Caco-2 (cell line): ENCODE results near the gene OR9Q1. TPM values are rescaled to one million over a fixed set of nuclear protein-coding genes. Genes with fewer than 3 reads are reported as not detected.

Source experiments
- Bru-seq: library from RNA; stranded (reverse); fragments of 400-500 nt; gene quantifications from one replicate; lab custom pipeline; 2021; lab: Mats Ljungman, UMichigan
- BruChase-seq, 2 experiments: library from RNA; stranded (reverse); fragments of 400-500 nt; gene quantifications; one replicate each; lab custom pipeline; 2021; lab: Mats Ljungman, UMichigan
- BruUV-seq: library from RNA; stranded (reverse); fragments of 400-500 nt; replicated peaks from 2 replicates; lab custom pipeline; 2021; lab: Mats Ljungman, UMichigan
- CTCF ChIA-PET: fragments of 300-600 bp; sonication (Branson Sonifier 250); formaldehyde crosslinking; loops from one replicate; lab custom pipeline; 2022; ENCODE audit warnings: antibody characterized with exemption; lab: Charles Lee
- POLR2A ChIA-PET: fragments of 300-600 bp; sonication (Branson Sonifier 250); formaldehyde crosslinking; loops from one replicate; lab custom pipeline; 2022; ENCODE audit warnings: antibody characterized with exemption; lab: Charles Lee
- DNase-seq, 2 experiments: peaks; one replicate each; pipeline versions ENCODE4 v3.0.0 to v3.0.0-alpha.2; 2020 to 2022
- H3K27me3 ChIP-seq: replicated peaks from 2 replicates; pipeline ENCODE4 v1.6.0; 2011; ENCODE audit warnings: low read length; ENCODE audit not compliant: control insufficient read depth, insufficient read depth
- H3K36me3 ChIP-seq: 2 replicates; pipeline ENCODE4 v1.5.1; 2011; ENCODE audit warnings: low read length; ENCODE audit not compliant: control insufficient read depth, insufficient read depth
- H3K4me1 ChIP-seq: fragments of 250-450 bp; sonication (Bioruptor Pico); 2 replicates; pipeline ENCODE4 v1.5.1; 2020; ENCODE audit warnings: mild to moderate bottlenecking
- H3K4me3 ChIP-seq: 2 replicates; pipeline ENCODE4 v1.5.1; 2011; ENCODE audit warnings: low read depth, mild to moderate bottlenecking, control low read depth, low read length
- H3K9me3 ChIP-seq: fragments of 250-450 bp; sonication (Bioruptor Pico); 2 replicates; pipeline ENCODE4 v1.5.1; 2020; ENCODE audit warnings: mild to moderate bottlenecking, moderate library complexity
- H3K27ac Mint-ChIP-seq: one replicate; pipeline ENCODE4 v1.8.0; 2022; ENCODE audit warnings: mixed read lengths; ENCODE audit not compliant: unreplicated experiment
- H3K27me3 Mint-ChIP-seq: one replicate; pipeline ENCODE4 v1.8.0; 2022; ENCODE audit warnings: mixed read lengths; ENCODE audit not compliant: insufficient read depth, unreplicated experiment
- H3K36me3 Mint-ChIP-seq: one replicate; pipeline ENCODE4 v1.8.0; 2022; ENCODE audit warnings: mild to moderate bottlenecking, mixed read lengths; ENCODE audit not compliant: insufficient read depth, unreplicated experiment
- H3K4me1 Mint-ChIP-seq: one replicate; pipeline ENCODE4 v1.8.0; 2022; ENCODE audit warnings: low read depth, mixed read lengths; ENCODE audit not compliant: unreplicated experiment
- H3K4me3 Mint-ChIP-seq: one replicate; pipeline ENCODE4 v1.8.0; 2022; ENCODE audit warnings: mild to moderate bottlenecking, moderate library complexity, mixed read lengths; ENCODE audit not compliant: unreplicated experiment
- H3K9me3 Mint-ChIP-seq: one replicate; pipeline ENCODE4 v1.8.0; 2022; ENCODE audit warnings: mixed read lengths; ENCODE audit not compliant: unreplicated experiment
- intact Hi-C: fragments of 100-400 bp; cut with micrococcal nuclease; formaldehyde crosslinking; loops from one replicate; pipeline ENCODE4 v1.10.0; 2022; ENCODE audit not compliant: unreplicated experiment
- long read RNA-seq: library from polyadenylated mRNA; stranded (forward); transcript quantifications from one replicate; pipeline ENCODE4 v2.0.0, GENCODE V29; 2022
- total RNA-seq: library from RNA; stranded (reverse); gene quantifications from 2 replicates; pipeline ENCODE4 v1.2.3, GENCODE V29; 2022
- TF ChIP-seq, protein P1 (sequence below), 2 experiments: fragments of 200-600 bp in 1 of 2; IDR thresholded peaks; 1 replicate in 1 of 2; 2 replicates in 1 of 2; pipeline versions ENCODE4 v1.5.1 to v1.8.0; 2011 to 2022; ENCODE audit warnings: antibody characterized with exemption in 1 of 2, control low read depth in 1 of 2, inconsistent platforms in 1 of 2, low read depth in 1 of 2, low read length in 1 of 2, mild to moderate bottlenecking in 1 of 2, moderate library complexity in 1 of 2; ENCODE audit not compliant: insufficient read depth in 1 of 2, severe bottlenecking in 1 of 2, unreplicated experiment in 1 of 2

Gene OR9Q1, protein sequence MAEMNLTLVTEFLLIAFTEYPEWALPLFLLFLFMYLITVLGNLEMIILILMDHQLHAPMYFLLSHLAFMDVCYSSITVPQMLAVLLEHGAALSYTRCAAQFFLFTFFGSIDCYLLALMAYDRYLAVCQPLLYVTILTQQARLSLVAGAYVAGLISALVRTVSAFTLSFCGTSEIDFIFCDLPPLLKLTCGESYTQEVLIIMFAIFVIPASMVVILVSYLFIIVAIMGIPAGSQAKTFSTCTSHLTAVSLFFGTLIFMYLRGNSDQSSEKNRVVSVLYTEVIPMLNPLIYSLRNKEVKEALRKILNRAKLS
- total RNA-seq: not detected in 2 replicates
- Bru-seq, nascent RNA: percentile 14 among the genes with signal in this experiment
- BruChase-seq, experiment 1, labeled RNA remaining after a 2-hour chase: percentile 8 among the genes with signal in this experiment
- percentile 7 among the genes with signal in this experiment for BruChase-seq, experiment 2, labeled RNA remaining after a 6-hour chase
- long read RNA-seq: 0 reads

- no peaks in the 10 kb centered on the region for H3K9me3 ChIP-seq
- no peaks in the 10 kb centered on the region for H3K4me1 Mint-ChIP-seq
- no peaks in the 10 kb centered on the region for H3K36me3 Mint-ChIP-seq
- intact Hi-C loops: no loop called here
- H3K4me1 ChIP-seq: no peaks in the 10 kb centered on the region
- no TSS peak for BruUV-seq
- H3K27me3 Mint-ChIP-seq: no peaks in the 10 kb centered on the region
- no peak for DNase-seq
- no peak within 1 kb of the TSS for H3K4me3 Mint-ChIP-seq
- H3K4me3 ChIP-seq: no peak within 1 kb of the TSS
- ChIA-PET POLR2A (no interaction called here), CTCF (no interaction called here)
- TF ChIP-seq, protein P1, sequence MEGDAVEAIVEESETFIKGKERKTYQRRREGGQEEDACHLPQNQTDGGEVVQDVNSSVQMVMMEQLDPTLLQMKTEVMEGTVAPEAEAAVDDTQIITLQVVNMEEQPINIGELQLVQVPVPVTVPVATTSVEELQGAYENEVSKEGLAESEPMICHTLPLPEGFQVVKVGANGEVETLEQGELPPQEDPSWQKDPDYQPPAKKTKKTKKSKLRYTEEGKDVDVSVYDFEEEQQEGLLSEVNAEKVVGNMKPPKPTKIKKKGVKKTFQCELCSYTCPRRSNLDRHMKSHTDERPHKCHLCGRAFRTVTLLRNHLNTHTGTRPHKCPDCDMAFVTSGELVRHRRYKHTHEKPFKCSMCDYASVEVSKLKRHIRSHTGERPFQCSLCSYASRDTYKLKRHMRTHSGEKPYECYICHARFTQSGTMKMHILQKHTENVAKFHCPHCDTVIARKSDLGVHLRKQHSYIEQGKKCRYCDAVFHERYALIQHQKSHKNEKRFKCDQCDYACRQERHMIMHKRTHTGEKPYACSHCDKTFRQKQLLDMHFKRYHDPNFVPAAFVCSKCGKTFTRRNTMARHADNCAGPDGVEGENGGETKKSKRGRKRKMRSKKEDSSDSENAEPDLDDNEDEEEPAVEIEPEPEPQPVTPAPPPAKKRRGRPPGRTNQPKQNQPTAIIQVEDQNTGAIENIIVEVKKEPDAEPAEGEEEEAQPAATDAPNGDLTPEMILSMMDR (IDR thresholded peaks at IDR 0.05; ENCODE audit: insufficient read depth in 1 of 2, low read depth in 1 of 2, low read length in 1 of 2, severe bottlenecking in 1 of 2, unreplicated experiment in 1 of 2): no peak
- no peaks in the 10 kb centered on the region for H3K36me3 ChIP-seq
- H3K27ac Mint-ChIP-seq: no peak within 1 kb of the TSS
- H3K9me3 Mint-ChIP-seq: no peaks in the 10 kb centered on the region
- H3K27me3 ChIP-seq: no peaks in the 10 kb centered on the region
Measured at GRCh38 chr11:58023435-58023931, at the start of gene OR9Q1. OR9Q1 (plus strand) TSS chr11:58023881; CDS start chr11:58179445, 155,564 bp downstream.

- no peaks in the 10 kb centered on the region for H3K9me3 ChIP-seq
- CTCF ChIA-PET: no interaction called here
- Mint-ChIP-seq H3K4me1 (no peaks in the 10 kb centered on the region), H3K27me3 (no peaks in the 10 kb centered on the region), H3K27ac (no peak overlapping the region), H3K9me3 (peaks cover 9% of the 10 kb centered on the region), H3K4me3 (no peak overlapping the region), H3K36me3 (no peaks in the 10 kb centered on the region)
- TF ChIP-seq, protein P1 (IDR thresholded peaks at IDR 0.05; ENCODE audit: insufficient read depth in 1 of 2, low read depth in 1 of 2, low read length in 1 of 2, severe bottlenecking in 1 of 2, unreplicated experiment in 1 of 2): no peak
- no peak for DNase-seq
- no peaks in the 10 kb centered on the region for H3K27me3 ChIP-seq
- no peaks in the 10 kb centered on the region for H3K36me3 ChIP-seq
- no TSS peak for BruUV-seq
- POLR2A ChIA-PET: no interaction called here
- peaks cover 8% of the 10 kb centered on the region; the same call in 1 of the 2 replicates for H3K4me1 ChIP-seq
- intact Hi-C loops: no loop called here
- H3K4me3 ChIP-seq: no peak overlapping the region
Measured at GRCh38 chr11:57974132-57974531, 49.5 kb upstream of the OR9Q1 start.

DNA sequence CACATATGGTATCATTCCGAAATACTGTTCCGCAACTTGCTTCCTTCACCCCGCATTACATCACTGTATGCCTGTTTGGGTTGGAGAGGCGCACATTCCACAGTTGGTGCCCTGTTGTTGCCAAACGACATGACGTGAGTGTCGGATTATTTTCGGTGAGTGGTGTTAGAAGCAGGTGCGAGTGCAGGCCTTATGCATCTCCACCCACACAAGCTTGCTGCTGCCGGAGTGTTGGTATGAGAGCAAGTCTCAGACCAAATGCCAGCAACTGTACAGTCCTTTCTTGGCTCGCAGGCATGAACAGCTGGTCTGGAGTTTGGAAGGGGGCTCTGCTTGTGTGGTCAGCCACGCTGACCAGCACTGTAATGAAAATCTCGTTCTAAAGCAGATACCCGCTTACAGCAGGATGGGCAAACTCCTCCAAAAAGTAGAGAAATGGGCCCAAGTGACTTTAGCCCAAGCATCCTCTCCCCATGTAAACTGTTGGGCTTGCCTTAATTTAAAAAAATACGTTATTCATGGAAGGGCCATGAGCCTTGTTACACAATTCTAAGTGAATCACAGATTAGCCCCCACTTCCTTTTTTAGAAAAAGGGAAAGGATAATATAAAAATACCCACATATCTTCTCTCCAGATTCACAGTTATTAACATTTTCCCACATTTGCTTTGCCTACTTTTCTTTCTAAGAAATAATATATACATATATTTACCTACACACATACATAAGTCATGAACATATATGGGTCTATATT lies 48.7 kb upstream of the OR9Q1 start:
- Mint-ChIP-seq H3K4me3 (no peak overlapping the region), H3K27ac (no peak overlapping the region), H3K27me3 (no peaks in the 10 kb centered on the region), H3K36me3 (no peaks in the 10 kb centered on the region), H3K9me3 (peaks cover 9% of the 10 kb centered on the region), H3K4me1 (no peaks in the 10 kb centered on the region)
- peaks cover 13% of the 10 kb centered on the region; the same call in 1 of the 2 replicates for H3K4me1 ChIP-seq
- BruUV-seq: no TSS peak
- no peak for DNase-seq
- no peak overlapping the region for H3K4me3 ChIP-seq
- TF ChIP-seq, protein P1 (IDR thresholded peaks at IDR 0.05; ENCODE audit: insufficient read depth in 1 of 2, low read depth in 1 of 2, low read length in 1 of 2, severe bottlenecking in 1 of 2, unreplicated experiment in 1 of 2): no peak
- POLR2A ChIA-PET: no interaction called here
- intact Hi-C loops: no loop called here
- CTCF ChIA-PET: no interaction called here
- no peaks in the 10 kb centered on the region for H3K36me3 ChIP-seq
- H3K9me3 ChIP-seq: no peaks in the 10 kb centered on the region
- H3K27me3 ChIP-seq: no peaks in the 10 kb centered on the region
